ENCODE data around the gene PLXNA4. TPM values are rescaled to one million over a fixed set of nuclear protein-coding genes. Genes with fewer than 3 reads are reported as not detected.

Gene PLXNA4
- polyA plus RNA-seq, 1 donor (not counting 4 experiments of a cell fraction or from before 2014, with no cell fraction given), result 0.01 TPM

- H3K9me1 ChIP-seq (ENCODE audit: control insufficient read depth, extremely low read depth, insufficient read depth, low read length), result no peaks in the 10 kb centered on the region
- no peak overlapping the region for H3K4me2 ChIP-seq (ENCODE audit: control insufficient read depth, extremely low read depth, insufficient read depth, low read depth, low read length)
- no peaks in the 10 kb centered on the region for H3K79me2 ChIP-seq (ENCODE audit: control insufficient read depth, insufficient read depth, low read length)
- FAIRE-seq, result no peak
- H2AFZ ChIP-seq (ENCODE audit: control insufficient read depth, low read length), result no peak overlapping the region
- no peak for TF ChIP-seq EZH2 (IDR thresholded peaks at IDR 0.05; ENCODE audit: low read length)
- TF ChIP-seq CTCF (optimal IDR thresholded peaks at IDR 0.05 in 1 of 3, IDR thresholded peaks at IDR 0.05 in 1 of 3, conservative IDR thresholded peaks at IDR 0.05 in 1 of 3; ENCODE audit: extremely low read depth in 1 of 3, insufficient read depth in 2 of 3, low read length in 3 of 3), result no peak
- no peaks in the 10 kb centered on the region for H4K20me1 ChIP-seq (ENCODE audit: control insufficient read depth, extremely low read depth, insufficient read depth, low read length)
- no peak for DNase-seq (ENCODE audit: low read depth, low spot score)
- H3K4me1 ChIP-seq (ENCODE audit: control insufficient read depth, extremely low read depth, insufficient read depth, low read length), result no peaks in the 10 kb centered on the region
- H3K9me3 ChIP-seq (ENCODE audit: control insufficient read depth, low read depth, low read length), result no peaks in the 10 kb centered on the region
- dilution Hi-C loops (cut with MboI; ENCODE audit: extremely low pct_ligation_motif_present, low sequenced_read_pairs), result no loop called here
- no peaks in the 10 kb centered on the region for H3K27me3 ChIP-seq (ENCODE audit: control insufficient read depth, extremely low read depth, insufficient read depth, low read length)
- H3K9ac ChIP-seq (ENCODE audit: control insufficient read depth, extremely low read depth, insufficient read depth, low read length), result no peak overlapping the region
- H3K27ac ChIP-seq (ENCODE audit: control insufficient read depth, insufficient read depth, low read length), result no peak overlapping the region
- H3K4me3 ChIP-seq (ENCODE audit: control insufficient read depth in 2 of 3, extremely low read depth in 1 of 3, insufficient read depth in 2 of 3, low read depth in 1 of 3, low read length in 3 of 3), result no peak overlapping the region
- no peaks in the 10 kb centered on the region for H3K36me3 ChIP-seq (ENCODE audit: control insufficient read depth in 2 of 2, extremely low read depth in 1 of 2, insufficient read depth in 2 of 2, low read length in 2 of 2)
Measured at GRCh38 chr7:132515181-132515580, 61.1 kb downstream of the PLXNA4 start.

GRCh38 chr7:132514430-132514829, 61.8 kb downstream of the PLXNA4 start:
- Histone ChIP-seq H3K79me2 (ENCODE audit: control insufficient read depth, insufficient read depth, low read length) (no peaks in the 10 kb centered on the region), H3K4me2 (ENCODE audit: control insufficient read depth, extremely low read depth, insufficient read depth, low read depth, low read length) (no peak overlapping the region), H3K36me3 (ENCODE audit: control insufficient read depth in 2 of 2, extremely low read depth in 1 of 2, insufficient read depth in 2 of 2, low read length in 2 of 2) (no peaks in the 10 kb centered on the region), H3K4me1 (ENCODE audit: control insufficient read depth, extremely low read depth, insufficient read depth, low read length) (no peaks in the 10 kb centered on the region), H3K27me3 (ENCODE audit: control insufficient read depth, extremely low read depth, insufficient read depth, low read length) (no peaks in the 10 kb centered on the region), H4K20me1 (ENCODE audit: control insufficient read depth, extremely low read depth, insufficient read depth, low read length) (no peaks in the 10 kb centered on the region), H3K9me3 (ENCODE audit: control insufficient read depth, low read depth, low read length) (no peaks in the 10 kb centered on the region), H3K27ac (ENCODE audit: control insufficient read depth, insufficient read depth, low read length) (no peak overlapping the region), H3K4me3 (ENCODE audit: control insufficient read depth in 2 of 3, extremely low read depth in 1 of 3, insufficient read depth in 2 of 3, low read depth in 1 of 3, low read length in 3 of 3) (no peak overlapping the region), H3K9ac (ENCODE audit: control insufficient read depth, extremely low read depth, insufficient read depth, low read length) (no peak overlapping the region), H2AFZ (ENCODE audit: control insufficient read depth, low read length) (no peak overlapping the region), H3K9me1 (ENCODE audit: control insufficient read depth, extremely low read depth, insufficient read depth, low read length) (no peaks in the 10 kb centered on the region)
- no peak for DNase-seq (ENCODE audit: low read depth, low spot score)
- dilution Hi-C loops (cut with MboI; ENCODE audit: extremely low pct_ligation_motif_present, low sequenced_read_pairs), result no loop called here
- no peak for FAIRE-seq
- TF ChIP-seq CTCF (optimal IDR thresholded peaks at IDR 0.05 in 1 of 3, IDR thresholded peaks at IDR 0.05 in 1 of 3, conservative IDR thresholded peaks at IDR 0.05 in 1 of 3; ENCODE audit: extremely low read depth in 1 of 3, insufficient read depth in 2 of 3, low read length in 3 of 3) (no peak), EZH2 (IDR thresholded peaks at IDR 0.05; ENCODE audit: low read length) (no peak)

Data from keratinocyte (primary cell).